Osteocyte (in vitro differentiated cells): ENCODE data around the gene PPP2R2B. TPM values are rescaled to one million over a fixed set of nuclear protein-coding genes. Genes with fewer than 3 reads are reported as not detected.

Experiments used
- DNase-seq: peaks from one replicate; pipeline ENCODE4 v3.0.0; 2021; ENCODE audit warnings: mixed read lengths; ENCODE audit not compliant: unreplicated experiment; ENCODE audit errors: extremely low spot score
- H3K27ac Mint-ChIP-seq: one replicate; pipeline ENCODE4 v1.8.0; 2021; ENCODE audit warnings: mild to moderate bottlenecking, mixed read lengths; ENCODE audit not compliant: unreplicated experiment
- H3K27me3 Mint-ChIP-seq: one replicate; pipeline ENCODE4 v1.8.0; 2021; ENCODE audit warnings: mixed read lengths; ENCODE audit not compliant: unreplicated experiment
- H3K36me3 Mint-ChIP-seq: one replicate; pipeline ENCODE4 v1.8.0; 2021; ENCODE audit warnings: mixed read lengths; ENCODE audit not compliant: unreplicated experiment
- H3K4me1 Mint-ChIP-seq: one replicate; pipeline ENCODE4 v1.8.0; 2021; ENCODE audit warnings: mixed read lengths; ENCODE audit not compliant: unreplicated experiment
- H3K4me3 Mint-ChIP-seq: one replicate; pipeline ENCODE4 v1.8.0; 2021; ENCODE audit warnings: mild to moderate bottlenecking, moderate library complexity, mixed read lengths; ENCODE audit not compliant: unreplicated experiment
- H3K9me3 Mint-ChIP-seq: one replicate; pipeline ENCODE4 v1.8.0; 2021; ENCODE audit warnings: mixed read lengths; ENCODE audit not compliant: unreplicated experiment
- total RNA-seq: library from RNA; stranded (reverse); gene quantifications from 2 replicates; pipeline ENCODE4 v1.2.1, GENCODE V29; 2021
- TF ChIP-seq, protein P1 (sequence below): fragments of 200-600 bp; sonication (generic); IDR thresholded peaks from 2 replicates; pipeline ENCODE4 v1.5.0; 2021; ENCODE audit warnings: antibody characterized with exemption, mild to moderate bottlenecking, moderate library complexity

PPP2R2B gene
- total RNA-seq, 1 donor from 2014 or later, result not detected

DNA sequence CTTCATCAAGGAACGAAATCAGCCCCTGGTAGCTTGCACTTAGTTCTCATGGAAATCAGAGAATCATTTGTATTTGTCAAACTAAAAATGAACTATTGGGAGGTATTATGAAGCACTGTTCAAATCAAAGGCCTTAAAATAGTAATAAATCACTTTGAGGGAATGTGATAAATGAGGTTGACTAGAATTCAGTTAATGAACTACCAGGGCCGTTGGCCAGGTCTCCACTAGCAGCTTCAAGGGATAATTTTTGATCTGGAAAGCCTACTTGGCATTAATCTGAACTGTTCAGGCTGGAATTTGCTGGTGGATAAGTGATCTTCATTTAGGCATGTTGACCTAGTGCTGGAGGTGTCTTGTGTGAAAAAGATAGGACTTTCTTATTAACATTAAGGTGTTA is 286.2 kb downstream of the PPP2R2B start:
- Mint-ChIP-seq H3K27ac (no peak overlapping the region), H3K9me3 (no peaks in the 10 kb centered on the region), H3K36me3 (no peaks in the 10 kb centered on the region), H3K4me1 (no peaks in the 10 kb centered on the region), H3K4me3 (no peak overlapping the region), H3K27me3 (no peaks in the 10 kb centered on the region)
- DNase-seq, result no peak
- TF ChIP-seq, protein P1, sequence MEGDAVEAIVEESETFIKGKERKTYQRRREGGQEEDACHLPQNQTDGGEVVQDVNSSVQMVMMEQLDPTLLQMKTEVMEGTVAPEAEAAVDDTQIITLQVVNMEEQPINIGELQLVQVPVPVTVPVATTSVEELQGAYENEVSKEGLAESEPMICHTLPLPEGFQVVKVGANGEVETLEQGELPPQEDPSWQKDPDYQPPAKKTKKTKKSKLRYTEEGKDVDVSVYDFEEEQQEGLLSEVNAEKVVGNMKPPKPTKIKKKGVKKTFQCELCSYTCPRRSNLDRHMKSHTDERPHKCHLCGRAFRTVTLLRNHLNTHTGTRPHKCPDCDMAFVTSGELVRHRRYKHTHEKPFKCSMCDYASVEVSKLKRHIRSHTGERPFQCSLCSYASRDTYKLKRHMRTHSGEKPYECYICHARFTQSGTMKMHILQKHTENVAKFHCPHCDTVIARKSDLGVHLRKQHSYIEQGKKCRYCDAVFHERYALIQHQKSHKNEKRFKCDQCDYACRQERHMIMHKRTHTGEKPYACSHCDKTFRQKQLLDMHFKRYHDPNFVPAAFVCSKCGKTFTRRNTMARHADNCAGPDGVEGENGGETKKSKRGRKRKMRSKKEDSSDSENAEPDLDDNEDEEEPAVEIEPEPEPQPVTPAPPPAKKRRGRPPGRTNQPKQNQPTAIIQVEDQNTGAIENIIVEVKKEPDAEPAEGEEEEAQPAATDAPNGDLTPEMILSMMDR, result no peak

DNA sequence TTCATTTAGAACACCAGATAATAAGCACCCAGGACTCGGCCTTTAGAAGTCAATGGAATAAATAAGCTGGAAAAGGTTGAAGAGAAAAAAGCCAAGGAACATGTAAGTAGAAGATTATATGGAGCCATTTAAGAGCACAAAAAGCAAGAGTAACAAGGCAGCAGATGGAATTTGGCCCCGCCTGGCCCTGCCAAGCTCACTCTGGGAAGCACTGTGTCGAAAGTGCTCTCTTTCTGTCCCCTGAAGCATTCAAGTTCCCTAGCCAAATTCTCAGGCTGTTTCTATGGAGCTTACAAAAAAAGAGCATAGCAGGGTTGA is 289.6 kb downstream of the PPP2R2B start:
- TF ChIP-seq, protein P1, result no peak
- Mint-ChIP-seq H3K36me3 (no peaks in the 10 kb centered on the region), H3K9me3 (no peaks in the 10 kb centered on the region), H3K4me3 (no peak overlapping the region), H3K27ac (no peak overlapping the region), H3K27me3 (peaks cover 1% of the 10 kb centered on the region), H3K4me1 (no peaks in the 10 kb centered on the region)
- DNase-seq, result no peak

DNA sequence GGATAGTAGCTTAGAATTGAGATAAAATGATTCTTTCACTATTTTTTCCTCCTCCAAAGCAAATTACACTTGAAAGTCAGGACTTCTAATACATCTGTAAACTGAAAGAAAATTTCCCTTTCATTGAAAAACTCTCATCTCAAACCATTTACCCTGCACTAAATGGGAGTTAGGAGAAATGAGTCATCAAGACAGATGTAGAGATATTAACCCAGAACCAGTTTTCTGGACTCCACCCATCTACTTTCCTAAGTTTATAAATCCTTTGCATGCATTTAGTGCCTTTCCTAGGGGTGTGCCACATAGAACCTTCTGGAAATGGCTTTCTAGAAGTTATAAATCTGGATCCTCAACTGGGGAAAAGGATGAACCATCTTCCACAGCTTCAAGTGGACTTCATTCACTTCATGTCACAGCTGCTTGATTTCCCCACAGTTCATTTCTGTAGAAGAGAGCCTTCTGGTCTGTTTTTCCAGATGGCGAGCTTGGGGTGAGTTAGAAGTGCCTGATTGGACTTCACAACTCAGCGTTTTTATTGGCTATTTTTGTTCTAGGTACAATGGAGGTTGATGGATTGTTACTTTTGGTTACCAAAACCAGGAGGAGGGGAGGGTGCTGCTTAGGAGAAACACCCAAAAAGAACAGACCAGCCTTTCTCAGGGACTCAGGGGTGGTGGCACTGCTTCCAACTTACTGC is 290.1 kb downstream of the PPP2R2B start:
- Mint-ChIP-seq H3K36me3 (no peaks in the 10 kb centered on the region), H3K27ac (no peak overlapping the region), H3K4me3 (no peak overlapping the region), H3K4me1 (no peaks in the 10 kb centered on the region), H3K9me3 (no peaks in the 10 kb centered on the region), H3K27me3 (peaks cover 5% of the 10 kb centered on the region)
- DNase-seq, result no peak
- TF ChIP-seq, protein P1, result no peak

DNA sequence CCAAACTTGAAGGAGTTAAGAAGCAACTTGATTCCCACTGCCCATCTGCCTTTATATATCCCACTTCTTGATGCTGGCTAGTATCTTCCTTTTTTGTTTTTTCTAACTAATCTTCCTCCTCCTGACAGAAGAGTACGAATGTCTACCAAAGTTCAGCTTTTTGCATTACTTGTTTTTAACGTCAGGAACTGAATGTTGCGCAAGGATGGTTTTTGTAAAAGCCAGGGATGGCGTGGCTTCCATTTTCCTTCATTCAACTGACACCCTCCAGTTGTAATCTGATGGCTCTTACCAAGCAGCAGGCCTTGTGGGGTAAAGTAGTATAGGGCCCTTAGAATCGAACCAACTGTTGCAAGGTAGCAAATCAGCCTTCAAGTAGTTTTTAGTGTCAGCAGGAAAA is 291.8 kb downstream of the PPP2R2B start:
- no peak for DNase-seq
- TF ChIP-seq, protein P1, result no peak
- peaks cover 5% of the 10 kb centered on the region for H3K27me3 Mint-ChIP-seq
- no peak overlapping the region for H3K27ac Mint-ChIP-seq
- H3K4me1 Mint-ChIP-seq, result no peaks in the 10 kb centered on the region
- no peaks in the 10 kb centered on the region for H3K36me3 Mint-ChIP-seq
- no peaks in the 10 kb centered on the region for H3K9me3 Mint-ChIP-seq
- H3K4me3 Mint-ChIP-seq, result no peak overlapping the region

DNA sequence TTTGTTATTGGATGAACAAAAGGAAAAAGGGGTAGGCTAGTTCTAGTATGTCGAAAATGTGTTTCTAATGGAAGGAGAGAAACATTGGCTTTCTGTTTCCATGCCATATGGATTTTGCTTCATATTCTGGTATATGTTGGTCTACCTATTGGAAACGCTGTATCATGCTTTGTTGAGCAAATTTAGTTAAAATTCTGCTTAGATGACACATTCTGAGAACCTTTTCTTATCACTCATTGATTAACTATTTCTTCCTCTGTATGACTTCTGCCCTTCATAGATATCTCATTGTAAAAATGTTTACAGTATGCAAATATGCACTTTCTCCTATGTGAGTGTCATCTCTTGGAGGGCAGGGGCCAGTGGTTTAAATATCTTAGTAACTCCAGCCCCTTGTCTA is 293.8 kb downstream of the PPP2R2B start:
- Mint-ChIP-seq H3K9me3 (no peaks in the 10 kb centered on the region), H3K27ac (no peak overlapping the region), H3K4me1 (no peaks in the 10 kb centered on the region), H3K36me3 (no peaks in the 10 kb centered on the region), H3K4me3 (no peak overlapping the region), H3K27me3 (peaks cover 5% of the 10 kb centered on the region)
- no peak for DNase-seq
- TF ChIP-seq, protein P1, result no peak
